ENCODE measurements around the gene GABRG1. TPM values are rescaled to one million over a fixed set of nuclear protein-coding genes. Genes with fewer than 3 reads are reported as not detected.

GABRG1 gene
- total RNA-seq, 4 donors from 2014 or later = 0.62 TPM; not detected in 3

- DNase-seq = no peak
- no peaks in the 10 kb centered on the region for H3K4me1 ChIP-seq
- intact Hi-C loops (cut with DNase I; ENCODE audit: low total_unique reads) = no loop called here
- no peak overlapping the region for H3K4me3 ChIP-seq
- H3K27ac ChIP-seq = no peak overlapping the region
- TF ChIP-seq, protein P1, sequence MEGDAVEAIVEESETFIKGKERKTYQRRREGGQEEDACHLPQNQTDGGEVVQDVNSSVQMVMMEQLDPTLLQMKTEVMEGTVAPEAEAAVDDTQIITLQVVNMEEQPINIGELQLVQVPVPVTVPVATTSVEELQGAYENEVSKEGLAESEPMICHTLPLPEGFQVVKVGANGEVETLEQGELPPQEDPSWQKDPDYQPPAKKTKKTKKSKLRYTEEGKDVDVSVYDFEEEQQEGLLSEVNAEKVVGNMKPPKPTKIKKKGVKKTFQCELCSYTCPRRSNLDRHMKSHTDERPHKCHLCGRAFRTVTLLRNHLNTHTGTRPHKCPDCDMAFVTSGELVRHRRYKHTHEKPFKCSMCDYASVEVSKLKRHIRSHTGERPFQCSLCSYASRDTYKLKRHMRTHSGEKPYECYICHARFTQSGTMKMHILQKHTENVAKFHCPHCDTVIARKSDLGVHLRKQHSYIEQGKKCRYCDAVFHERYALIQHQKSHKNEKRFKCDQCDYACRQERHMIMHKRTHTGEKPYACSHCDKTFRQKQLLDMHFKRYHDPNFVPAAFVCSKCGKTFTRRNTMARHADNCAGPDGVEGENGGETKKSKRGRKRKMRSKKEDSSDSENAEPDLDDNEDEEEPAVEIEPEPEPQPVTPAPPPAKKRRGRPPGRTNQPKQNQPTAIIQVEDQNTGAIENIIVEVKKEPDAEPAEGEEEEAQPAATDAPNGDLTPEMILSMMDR (IDR thresholded peaks at IDR 0.05) = no peak
- TF ChIP-seq POLR2A (IDR thresholded peaks at IDR 0.05) = no peak
- H3K9me3 ChIP-seq = no peaks in the 10 kb centered on the region
- H3K36me3 ChIP-seq = peaks cover 0 to 3% of the 10 kb centered on the region in 2 donors
- H3K27me3 ChIP-seq = no peaks in the 10 kb centered on the region
These were observed 42.6 kb downstream of the GABRG1 start for GRCh38 chr4:46081248-46081647.

DNA sequence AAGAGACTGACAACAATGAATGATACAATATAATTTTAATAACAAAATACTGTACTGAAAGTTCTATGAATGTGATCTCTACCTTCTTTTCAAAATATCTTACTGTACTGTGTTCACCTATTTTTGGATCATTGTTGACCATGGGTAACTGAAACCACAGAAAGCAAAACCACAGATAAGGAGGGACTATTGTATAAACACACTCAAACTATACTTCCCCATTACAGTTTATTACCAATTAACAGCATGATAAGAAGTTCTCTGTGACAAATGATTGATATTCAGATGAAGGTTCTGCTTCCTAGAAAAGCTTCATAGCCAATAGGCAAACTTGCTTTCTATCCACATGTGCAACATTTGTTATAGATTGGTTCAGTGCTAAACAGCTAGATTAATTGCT is 50.1 kb downstream of the GABRG1 start:
- TF ChIP-seq, protein P1 (IDR thresholded peaks at IDR 0.05) = no peak
- no peak for TF ChIP-seq POLR2A (IDR thresholded peaks at IDR 0.05)
- intact Hi-C loops (cut with DNase I; ENCODE audit: low total_unique reads) = no loop called here
- Histone ChIP-seq H3K27ac (no peak overlapping the region), H3K27me3 (no peaks in the 10 kb centered on the region), H3K4me3 (no peak overlapping the region), H3K4me1 (no peaks in the 10 kb centered on the region), H3K9me3 (no peaks in the 10 kb centered on the region), H3K36me3 (peaks cover 0 to 3% of the 10 kb centered on the region in 2 donors)
- no peak for DNase-seq

DNA sequence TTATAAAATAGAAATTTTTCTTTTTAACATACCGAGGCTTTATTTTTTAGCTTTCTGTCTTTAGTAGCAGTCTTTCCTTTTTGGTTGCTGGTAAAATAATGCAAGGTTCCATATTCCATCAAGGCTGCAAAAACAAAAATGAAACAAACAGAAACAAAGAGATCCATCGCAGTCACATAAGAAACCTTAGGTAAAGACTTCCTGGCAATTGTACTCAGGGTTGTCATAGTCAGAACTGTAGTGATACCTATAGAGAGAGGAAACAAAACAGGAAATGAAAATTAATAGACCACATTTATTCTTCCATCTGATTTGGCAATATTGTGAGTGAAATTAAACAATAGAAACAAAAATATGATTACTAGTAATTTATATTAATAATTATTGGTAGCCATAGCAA is 72.5 kb downstream of the GABRG1 start:
- no peak for DNase-seq
- Histone ChIP-seq H3K4me1 (no peaks in the 10 kb centered on the region), H3K27me3 (no peaks in the 10 kb centered on the region), H3K27ac (no peak overlapping the region), H3K4me3 (no peak overlapping the region), H3K9me3 (no peaks in the 10 kb centered on the region), H3K36me3 (no peaks in the 10 kb centered on the region)
- intact Hi-C loops (cut with DNase I; ENCODE audit: low total_unique reads) = no loop called here
- TF ChIP-seq, protein P1 (IDR thresholded peaks at IDR 0.05) = no peak
- no peak for TF ChIP-seq POLR2A (IDR thresholded peaks at IDR 0.05)

- H3K36me3 ChIP-seq = no peaks in the 10 kb centered on the region
- H3K4me3 ChIP-seq = no peak overlapping the region
- TF ChIP-seq, protein P1 (IDR thresholded peaks at IDR 0.05) = no peak
- TF ChIP-seq POLR2A (IDR thresholded peaks at IDR 0.05) = no peak
- no peaks in the 10 kb centered on the region for H3K27me3 ChIP-seq
- DNase-seq = no peak
- no peaks in the 10 kb centered on the region for H3K4me1 ChIP-seq
- intact Hi-C loops (cut with DNase I; ENCODE audit: low total_unique reads) = no loop called here
- H3K27ac ChIP-seq = no peak overlapping the region
- H3K9me3 ChIP-seq = no peaks in the 10 kb centered on the region
These were observed 91.8 kb downstream of the GABRG1 start for GRCh38 chr4:46032056-46032455.

DNA sequence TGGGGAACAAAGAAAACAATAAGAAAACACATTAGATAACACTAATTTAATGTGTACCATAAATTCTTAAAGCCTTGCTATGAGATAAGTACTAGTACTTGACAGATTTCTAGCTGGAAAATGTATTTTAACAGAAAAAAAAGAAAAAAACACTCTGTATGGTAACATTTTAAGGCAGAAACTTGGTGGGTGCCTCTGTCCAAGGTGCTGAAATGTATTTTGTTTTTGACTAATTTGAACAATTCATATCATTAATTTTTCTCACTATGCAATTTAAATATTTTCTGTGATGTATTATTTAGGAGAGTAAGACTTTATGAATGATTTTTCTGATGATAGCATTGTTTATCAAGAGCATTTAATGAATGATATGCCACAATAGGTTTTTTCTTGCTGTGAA is 107.5 kb downstream of the GABRG1 start:
- intact Hi-C loops (cut with DNase I; ENCODE audit: low total_unique reads) = no loop called here
- Histone ChIP-seq H3K27ac (no peak overlapping the region), H3K4me1 (no peaks in the 10 kb centered on the region), H3K9me3 (no peaks in the 10 kb centered on the region), H3K4me3 (no peak overlapping the region), H3K36me3 (no peaks in the 10 kb centered on the region), H3K27me3 (no peaks in the 10 kb centered on the region)
- DNase-seq = no peak
- TF ChIP-seq, protein P1 (IDR thresholded peaks at IDR 0.05) = no peak
- TF ChIP-seq POLR2A (IDR thresholded peaks at IDR 0.05) = no peak

Measured in uterus (tissue), 4 donors.